Neural progenitor cell (in vitro differentiated cells): ENCODE results near the gene NRG3.

ENCODE experiments used
- EZH2 ChIP-seq: fragments of 200-600 bp; sonication (generic); IDR thresholded peaks from 2 replicates; pipeline ENCODE4 v1.6.1; 2017; ENCODE audit warnings: antibody characterized with exemption, mild to moderate bottlenecking, moderate library complexity
- EZH2phosphoT487 ChIP-seq: fragments of 200-600 bp; sonication (generic); IDR thresholded peaks from 2 replicates; pipeline ENCODE4 v1.6.1; 2017; ENCODE audit warnings: antibody characterized with exemption
- TF ChIP-seq, protein P1 (sequence below): fragments of 200-600 bp; sonication (generic); IDR thresholded peaks from 2 replicates; pipeline ENCODE4 v1.5.1; 2017; ENCODE audit warnings: antibody characterized with exemption, mild to moderate bottlenecking

DNA sequence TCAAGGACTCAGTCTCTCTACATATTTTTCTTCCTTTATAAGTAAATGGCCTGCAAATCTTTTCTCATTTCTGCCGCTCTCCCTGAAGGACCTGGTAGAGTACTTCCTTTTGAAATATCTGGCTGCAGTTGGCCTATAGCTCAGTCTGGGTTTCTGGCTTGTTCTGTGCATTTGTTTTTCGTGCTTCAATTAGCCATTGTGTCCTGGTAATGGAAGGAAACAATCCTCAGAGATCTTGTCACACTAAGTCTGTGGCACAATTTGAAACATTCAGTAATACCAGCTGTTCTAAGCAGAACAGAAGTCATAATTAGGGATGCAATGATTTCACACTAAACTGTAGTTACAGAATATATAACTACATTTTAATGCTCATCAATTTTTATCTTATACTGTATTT is 545.0 kb downstream of the NRG3 start:
- TF ChIP-seq, protein P1, sequence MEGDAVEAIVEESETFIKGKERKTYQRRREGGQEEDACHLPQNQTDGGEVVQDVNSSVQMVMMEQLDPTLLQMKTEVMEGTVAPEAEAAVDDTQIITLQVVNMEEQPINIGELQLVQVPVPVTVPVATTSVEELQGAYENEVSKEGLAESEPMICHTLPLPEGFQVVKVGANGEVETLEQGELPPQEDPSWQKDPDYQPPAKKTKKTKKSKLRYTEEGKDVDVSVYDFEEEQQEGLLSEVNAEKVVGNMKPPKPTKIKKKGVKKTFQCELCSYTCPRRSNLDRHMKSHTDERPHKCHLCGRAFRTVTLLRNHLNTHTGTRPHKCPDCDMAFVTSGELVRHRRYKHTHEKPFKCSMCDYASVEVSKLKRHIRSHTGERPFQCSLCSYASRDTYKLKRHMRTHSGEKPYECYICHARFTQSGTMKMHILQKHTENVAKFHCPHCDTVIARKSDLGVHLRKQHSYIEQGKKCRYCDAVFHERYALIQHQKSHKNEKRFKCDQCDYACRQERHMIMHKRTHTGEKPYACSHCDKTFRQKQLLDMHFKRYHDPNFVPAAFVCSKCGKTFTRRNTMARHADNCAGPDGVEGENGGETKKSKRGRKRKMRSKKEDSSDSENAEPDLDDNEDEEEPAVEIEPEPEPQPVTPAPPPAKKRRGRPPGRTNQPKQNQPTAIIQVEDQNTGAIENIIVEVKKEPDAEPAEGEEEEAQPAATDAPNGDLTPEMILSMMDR: no peak
- TF ChIP-seq EZH2phosphoT487: no peak
- TF ChIP-seq EZH2: no peak
